GM12878 (cell line): ENCODE data around the gene SLC4A9. TPM values are rescaled to one million over a fixed set of nuclear protein-coding genes. Genes with fewer than 3 reads are reported as not detected.

Experiments
- BCLAF1 ChIP-seq: fragments of 450-650 bp; IDR thresholded peaks from 2 replicates; pipeline ENCODE4 v1.6.1; 2017; ENCODE audit warnings: antibody characterized with exemption, mild to moderate bottlenecking, moderate library complexity
- ELK1 ChIP-seq: IDR thresholded peaks from 2 replicates; pipeline ENCODE4 v1.6.1; 2012; ENCODE audit warnings: low read depth, low read length, improper control_type of control experiment
- ESRRA ChIP-seq: IDR thresholded peaks from 2 replicates; pipeline ENCODE4 v1.6.1; 2012; ENCODE audit warnings: mild to moderate bottlenecking, low read length, improper control_type of control experiment
- ETV6 ChIP-seq, 2 experiments: fragments of 450-650 bp in 1 of 2; IDR thresholded peaks in 1 of 2; conservative IDR thresholded peaks in 1 of 2; 2 replicates each; pipeline ENCODE4 v1.6.1; 2014; ENCODE audit warnings: antibody characterized with exemption in 1 of 2, borderline replicate concordance in 1 of 2, low read depth in 1 of 2, mild to moderate bottlenecking in 1 of 2, moderate library complexity in 1 of 2
- JUND ChIP-seq: IDR thresholded peaks from 2 replicates; pipeline ENCODE4 v1.6.1; 2012; ENCODE audit warnings: low read depth, mild to moderate bottlenecking, low read length, improper control_type of control experiment, moderate library complexity
- POLR2A ChIP-seq: IDR thresholded peaks from 2 replicates; pipeline ENCODE4 v1.6.1; 2011; ENCODE audit warnings: low read depth, mild to moderate bottlenecking, low read length
- RAD51 ChIP-seq: fragments of 450-650 bp; IDR thresholded peaks from 2 replicates; pipeline ENCODE4 v1.6.1; 2016; ENCODE audit warnings: moderate library complexity, mild to moderate bottlenecking, inconsistent platforms
- ZBTB4 ChIP-seq: fragments of 450-650 bp; formaldehyde crosslinking; IDR thresholded peaks from 2 replicates; pipeline ENCODE4 v1.4.0; 2022; ENCODE audit warnings: mild to moderate bottlenecking, moderate library complexity
- ZNF207 ChIP-seq: fragments of 450-650 bp; IDR thresholded peaks from 2 replicates; pipeline ENCODE4 v1.6.1; 2014; ENCODE audit warnings: antibody characterized with exemption, mild to moderate bottlenecking, borderline replicate concordance
- polyA plus RNA-seq, 11 experiments: library from polyadenylated mRNA; depleted of rRNA in 4 of 11; unstranded in 6 of 11; stranded (reverse) in 5 of 11; fragments of >200 nt; fragmentation: Nextera tagmentation in 4 of 11; fragmentation: Illumina TruSeq in 1 of 11; extraction: Ambion mirVana in 4 of 11; extraction: Trizol in 1 of 11; gene quantifications; 1 replicate in 1 of 11; 2 replicates in 10 of 11; pipeline versions ENCODE4 v1.2.1 to v1.2.3, GENCODE V29; 2011 to 2016; ENCODE audit warnings: inconsistent platforms in 2 of 11, missing spikeins in 2 of 11, low read depth in 1 of 11
- total RNA-seq, 4 experiments: library from RNA; depleted of rRNA in 3 of 4; stranded (reverse); fragments of >200 nt in 3 of 4; fragmentation: Illumina TruSeq in 1 of 4; extraction: Trizol in 1 of 4; gene quantifications; 2 replicates each; pipeline versions ENCODE4 v1.2.1 to v1.2.3, GENCODE V29; 2013 to 2021

Gene SLC4A9
- total and polyA plus RNA-seq, 10 of the 15 experiments (the other 5 are each of a cell fraction or from before 2014, with no cell fraction given), result 0.03 to 0.05 (median 0.05) TPM; not detected in 7

GRCh38 chr5:140342287-140342686, 17.7 kb upstream of the SLC4A9 start (continued):
- TF ChIP-seq ELK1 (no peak), RAD51 (no peak), BCLAF1 (no peak), JUND (no peak), ZNF207 (no peak), ETV6 (conservative IDR thresholded peaks at IDR 0.05 in 1 of 2, IDR thresholded peaks at IDR 0.05 in 1 of 2; ENCODE audit: borderline replicate concordance in 1 of 2, low read depth in 1 of 2) (peak in 1 of 2 experiments; percentile 85; a peak in 2 of 4 replicates), ZBTB4 (CRISPR knock-in tag) (no peak), ESRRA (no peak), POLR2A (no peak)
